GM18870 (cell line): ENCODE data around the gene ORMDL2.
A peak's percentile ranks its signal among the peaks of the same experiment; 100 is the strongest.

ENCODE experiments used
- ATAC-seq: cut with Tn5 transposase; IDR thresholded peaks from one replicate; pipeline ENCODE4 v1.9.1; 2021; ENCODE audit warnings: moderate library complexity; ENCODE audit not compliant: unreplicated experiment

The ORMDL2 gene, protein sequence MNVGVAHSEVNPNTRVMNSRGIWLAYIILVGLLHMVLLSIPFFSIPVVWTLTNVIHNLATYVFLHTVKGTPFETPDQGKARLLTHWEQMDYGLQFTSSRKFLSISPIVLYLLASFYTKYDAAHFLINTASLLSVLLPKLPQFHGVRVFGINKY

DNA sequence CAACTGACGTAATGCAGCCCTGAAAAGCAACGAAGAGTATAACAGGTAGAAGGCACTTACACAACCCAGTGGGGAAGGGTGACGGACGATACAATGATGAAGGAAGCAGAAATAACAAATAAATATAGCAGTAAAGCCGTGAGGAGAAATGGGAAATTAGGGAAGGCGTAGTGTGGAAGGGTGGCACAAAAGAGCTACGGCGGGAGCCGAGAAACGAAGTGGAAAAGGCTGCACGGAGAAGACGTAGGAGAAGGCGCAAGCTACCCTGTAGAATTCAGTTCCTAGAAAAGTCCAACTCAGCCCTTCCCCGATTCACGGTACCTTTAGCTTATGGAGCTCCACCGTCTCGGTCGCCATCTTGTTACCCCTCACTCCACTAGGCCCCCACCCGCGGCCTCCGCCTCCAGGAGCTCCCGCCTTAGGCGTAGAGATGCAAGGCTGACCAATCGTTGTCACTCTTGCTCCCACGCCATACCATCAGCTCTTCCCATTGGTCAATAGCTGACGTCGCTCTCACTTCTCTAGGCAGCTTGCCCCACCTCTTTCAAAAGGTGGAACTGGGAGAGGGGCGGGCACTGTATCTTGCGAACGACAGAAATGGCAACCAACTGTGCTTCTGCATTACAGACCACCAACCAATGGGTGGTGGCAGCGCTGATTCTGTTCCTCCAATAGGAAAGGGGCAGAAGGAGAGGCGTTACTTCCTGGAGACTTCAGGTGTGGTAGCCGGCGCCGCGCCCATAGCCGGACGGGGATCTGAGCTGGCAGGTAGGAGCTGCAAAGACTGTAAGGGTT is at the start of gene ORMDL2, which contains the start of gene SARNP:
Gene ORMDL2, plus strand, starts transcription at position 697 of the 795 bp plus-strand sequence. CDS start 959 bp downstream, outside the sequence.
Gene SARNP, minus strand, starts transcription at position 380 of the 795 bp plus-strand sequence. Its CDS starts 23 bp downstream, at position 357.
- ATAC-seq = peak; percentile 98

DNA sequence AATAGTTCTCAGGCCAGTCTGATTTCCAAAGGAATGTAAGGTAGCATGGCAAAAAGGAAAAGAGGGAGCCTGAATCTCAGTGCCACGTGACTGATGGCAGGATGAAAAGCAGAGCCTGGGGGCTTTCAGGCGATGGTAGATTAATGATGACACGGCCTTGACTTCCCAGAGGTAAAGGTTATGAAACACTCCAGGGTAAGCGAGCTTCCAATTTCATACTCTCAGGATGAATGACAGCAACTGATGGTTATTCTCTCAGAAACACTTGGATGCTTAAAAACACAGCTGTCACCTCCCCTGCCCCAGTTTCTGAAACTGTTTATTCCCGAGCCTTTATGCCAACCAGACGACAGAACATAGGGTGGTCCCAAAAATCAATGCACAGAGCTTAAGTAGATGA is 46.1 kb upstream of the ORMDL2 start:
- no peak for ATAC-seq

DNA sequence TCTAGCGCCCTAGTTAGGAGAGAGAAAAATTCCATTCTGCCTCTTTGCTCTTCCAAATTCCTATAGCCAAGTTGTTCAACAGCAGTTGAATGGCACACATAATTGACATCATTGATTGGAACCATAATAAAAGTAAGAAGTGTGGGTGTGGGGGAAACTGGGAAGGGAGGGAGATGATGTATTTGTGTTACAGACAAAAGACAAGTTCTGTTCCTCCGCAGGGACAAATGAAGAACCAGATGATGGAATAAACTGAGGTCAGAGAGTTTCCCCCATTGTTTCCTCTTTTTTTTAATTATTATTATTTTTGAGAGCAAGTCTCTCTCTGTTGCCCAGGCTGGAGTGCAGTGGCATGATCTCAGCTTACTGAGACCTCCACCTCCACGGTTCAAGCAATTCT is 40.0 kb upstream of the ORMDL2 start:
- ATAC-seq = no peak

DNA sequence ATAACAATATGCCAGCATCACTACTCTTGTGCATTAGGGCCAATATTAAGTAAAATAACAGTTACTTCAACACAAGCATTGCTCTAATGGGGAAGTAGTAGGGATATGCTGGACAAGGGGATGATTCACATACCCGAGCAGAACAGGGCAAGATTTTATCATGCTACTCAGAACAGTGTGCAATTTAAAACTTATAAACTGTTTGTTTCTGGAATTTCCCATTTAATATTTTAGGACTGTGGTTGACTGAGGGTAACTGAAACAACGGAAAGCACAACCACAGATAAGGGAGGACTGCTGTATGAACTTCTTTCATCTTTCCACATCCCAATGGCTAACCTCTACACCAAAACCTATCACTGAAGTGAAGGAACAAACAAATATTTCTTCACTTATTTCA is 37.2 kb upstream of the ORMDL2 start:
- ATAC-seq = no peak

DNA sequence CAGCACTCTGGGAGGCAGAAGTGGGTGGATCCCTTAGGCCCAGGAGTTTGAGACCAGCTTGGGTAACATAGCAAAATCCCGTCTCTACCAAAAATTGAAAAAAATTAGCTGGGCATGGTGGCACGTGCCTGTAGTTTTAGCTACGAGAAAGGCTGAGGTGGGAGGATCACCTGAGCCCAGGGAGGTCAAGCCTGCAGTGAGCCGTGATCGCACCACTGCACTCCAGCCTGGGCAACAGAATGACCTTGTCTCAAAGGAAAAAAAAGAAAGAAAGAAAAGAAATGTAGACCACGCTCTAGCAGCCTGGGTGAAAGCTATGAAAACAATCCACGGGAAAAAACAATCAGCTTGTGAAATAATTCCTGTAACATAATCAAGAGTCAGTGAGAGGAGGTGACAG is 29.3 kb upstream of the ORMDL2 start:
- ATAC-seq = no peak

DNA sequence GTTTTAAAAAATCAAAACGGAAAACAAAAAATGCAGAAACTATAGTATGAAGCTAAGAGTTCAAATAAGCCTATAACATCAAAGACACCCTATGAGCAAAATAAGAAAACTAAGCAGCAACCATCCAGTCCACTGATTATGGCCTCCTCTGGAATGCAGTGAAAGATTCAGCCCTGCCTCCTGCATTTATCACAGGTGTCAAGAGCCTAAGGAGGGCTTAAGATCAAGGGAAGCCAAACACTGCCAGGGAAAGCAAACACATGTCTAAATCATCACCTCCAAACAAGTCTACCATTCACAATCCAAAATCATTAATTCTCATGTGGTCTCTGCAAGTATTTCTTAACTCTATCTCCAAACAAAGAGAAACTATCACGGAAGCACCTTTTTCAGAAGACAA is 28.7 kb upstream of the ORMDL2 start:
- no peak for ATAC-seq

DNA sequence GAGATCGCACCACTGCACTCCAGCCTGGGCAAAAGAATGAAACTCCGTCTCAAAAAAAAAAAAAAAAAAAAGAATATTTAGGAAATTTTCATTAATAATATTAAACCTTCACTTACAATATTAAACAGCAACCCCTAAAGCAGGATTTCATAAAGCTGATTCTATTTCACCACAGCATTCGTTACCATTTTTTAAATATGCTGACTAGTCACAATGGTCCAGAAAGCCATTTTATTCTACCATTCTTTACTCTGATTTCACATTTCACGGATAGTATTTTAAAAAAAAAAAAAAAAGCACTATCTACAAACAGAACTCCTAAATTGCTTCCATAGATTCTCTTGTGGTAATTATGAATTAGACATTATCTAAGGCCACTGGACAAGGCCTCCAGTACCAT is 27.9 kb upstream of the ORMDL2 start:
- no peak for ATAC-seq

DNA sequence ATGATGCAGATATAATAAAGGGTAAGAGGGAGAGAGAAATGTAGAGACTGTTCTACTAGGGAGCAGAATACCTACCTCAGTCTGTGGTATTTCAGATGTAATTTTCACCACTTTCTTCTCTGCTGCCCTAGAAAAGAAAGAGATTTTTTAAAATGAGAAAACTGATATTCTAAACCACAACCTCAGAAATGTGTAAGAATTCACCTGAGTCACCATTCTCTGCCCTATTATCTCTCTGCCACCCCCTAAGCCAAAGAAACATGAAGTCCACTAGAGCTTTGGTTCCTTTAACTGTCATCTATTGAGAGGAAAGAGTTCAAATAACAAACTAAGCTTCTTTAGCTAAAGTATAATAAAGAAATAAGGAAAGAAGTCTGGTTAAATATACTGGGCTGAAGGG is 21.9 kb upstream of the ORMDL2 start:
- ATAC-seq = no peak

DNA sequence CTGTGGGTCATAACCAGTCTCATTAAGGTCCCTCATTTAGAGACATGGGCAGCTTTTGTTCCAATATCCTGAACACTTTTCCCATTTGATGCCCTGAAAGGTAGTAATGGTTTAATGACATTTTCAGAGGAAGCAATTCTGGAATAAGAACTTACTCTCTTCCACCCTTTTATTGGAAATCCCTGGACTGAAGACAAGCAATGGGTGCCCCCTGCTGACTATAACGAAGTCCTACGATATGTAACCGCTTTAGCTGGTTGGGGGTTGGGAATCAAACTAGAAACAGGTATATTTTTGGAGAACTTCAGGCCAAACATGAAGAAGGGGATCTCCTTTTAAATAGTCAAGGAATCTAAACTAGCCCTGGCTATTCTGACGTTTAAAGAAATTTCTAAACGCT is 20.8 kb upstream of the ORMDL2 start:
- no peak for ATAC-seq

DNA sequence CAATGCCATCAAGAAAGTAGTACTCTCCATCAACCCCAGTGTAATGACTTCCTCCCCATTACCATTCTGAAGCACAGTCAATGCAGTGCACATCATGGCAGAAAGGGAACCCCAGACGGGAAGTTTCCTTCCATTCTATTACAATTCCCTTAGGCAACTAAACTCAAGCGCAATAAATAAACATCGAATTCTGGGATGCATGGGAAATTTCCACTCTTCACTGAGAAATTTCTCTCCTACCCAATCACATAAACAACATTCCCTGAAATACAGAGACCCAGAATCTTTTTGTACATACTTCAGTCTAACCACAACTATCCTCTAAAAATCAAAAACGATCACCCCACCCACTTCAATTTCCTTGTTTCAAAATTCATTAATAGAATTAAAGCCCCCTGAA is 20.3 kb upstream of the ORMDL2 start:
- ATAC-seq = no peak

DNA sequence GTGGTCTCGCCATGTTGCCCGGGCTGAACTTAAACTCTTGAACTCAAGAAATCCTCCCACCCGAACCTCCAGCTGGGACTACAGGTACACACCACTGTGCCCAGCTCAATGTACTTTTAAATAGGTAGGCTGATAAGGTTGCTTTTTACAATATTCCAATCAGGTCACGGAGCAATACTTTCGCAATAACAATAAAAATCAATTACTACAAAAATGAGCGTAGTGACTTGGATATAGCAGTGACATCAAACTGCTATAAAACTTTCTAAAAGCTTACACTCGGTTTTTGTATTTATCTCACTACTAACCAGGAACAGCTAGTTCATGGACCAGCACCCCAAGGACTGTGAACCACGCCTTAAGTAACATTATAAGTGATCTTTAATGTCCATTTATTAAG is 10.9 kb upstream of the ORMDL2 start:
- no peak for ATAC-seq

DNA sequence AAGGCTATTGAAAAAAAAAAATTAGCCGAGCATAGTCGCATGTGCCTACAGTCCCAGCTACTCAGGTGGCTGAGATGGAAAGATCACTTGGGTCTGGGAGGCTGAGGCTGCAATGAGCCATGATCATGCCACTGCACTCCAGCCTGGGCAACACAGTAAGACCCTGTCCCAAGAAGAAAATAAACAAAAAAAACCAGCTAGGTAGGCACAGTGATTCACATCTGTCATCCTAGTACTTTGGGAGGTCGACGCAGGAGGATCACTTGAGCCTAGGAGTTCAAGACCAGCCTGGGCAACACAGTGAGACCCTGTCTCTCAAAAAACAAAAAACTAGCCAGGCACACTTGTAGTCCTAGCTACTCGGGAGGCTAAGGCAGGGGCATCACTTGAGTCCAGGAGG is 8.6 kb upstream of the ORMDL2 start:
- ATAC-seq = no peak

DNA sequence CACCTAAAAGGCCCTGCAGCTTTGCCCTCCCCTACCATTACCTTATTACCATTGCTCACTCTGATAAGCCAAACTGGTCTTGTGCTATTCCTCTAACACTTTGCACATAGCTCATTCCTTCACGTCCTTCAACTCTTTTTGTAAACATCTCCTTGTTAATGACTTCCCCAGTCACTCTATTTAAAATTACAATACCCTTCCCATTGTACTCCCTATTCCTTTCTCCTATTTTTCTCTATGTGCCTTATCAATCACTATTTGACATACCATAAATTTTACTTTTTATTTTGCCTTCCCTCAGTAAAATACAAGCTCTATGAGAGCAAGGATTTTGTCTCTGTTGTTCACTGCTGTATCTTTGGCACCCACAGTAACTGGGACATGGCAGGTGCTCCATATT is 5.8 kb upstream of the ORMDL2 start:
- ATAC-seq = no peak

DNA sequence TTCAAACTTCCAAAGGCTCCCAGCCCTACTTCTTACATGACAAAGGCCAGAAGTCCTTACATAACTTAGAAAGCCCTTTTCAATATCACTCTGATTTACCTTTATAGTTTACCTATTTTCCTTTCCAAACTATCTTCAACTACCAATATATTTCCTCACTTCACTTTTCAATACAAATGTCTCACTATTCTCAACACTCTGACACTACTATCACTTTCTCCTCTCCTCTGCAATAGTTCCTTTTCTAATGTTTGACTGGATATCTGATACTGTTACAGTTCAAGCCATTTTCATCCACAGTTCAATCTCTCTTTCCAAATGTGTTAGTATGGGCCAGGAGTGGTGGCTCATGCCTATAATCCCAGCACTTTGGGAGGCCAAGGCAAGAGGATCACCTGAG is 3.6 kb upstream of the ORMDL2 start:
- no peak for ATAC-seq

DNA sequence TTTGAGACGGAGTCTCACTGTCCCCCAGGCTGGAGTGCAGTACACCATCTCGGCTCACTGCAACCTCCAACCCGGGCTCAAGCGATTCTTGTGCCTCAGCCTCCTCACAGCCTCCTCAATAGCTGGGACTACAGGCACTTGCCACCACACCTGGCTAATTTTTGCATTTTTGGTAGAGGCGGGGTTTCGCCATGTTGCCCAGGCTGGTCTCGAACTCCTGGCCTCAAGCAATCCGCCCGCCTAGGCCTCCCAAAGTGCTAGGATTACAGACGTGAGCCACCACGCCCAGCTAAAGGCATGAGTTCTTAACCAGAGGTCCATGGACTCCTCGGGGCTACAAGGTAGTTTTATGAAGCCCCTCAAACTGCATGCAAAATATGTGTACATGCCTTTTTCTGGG is 2.4 kb upstream of the ORMDL2 start:
- ATAC-seq = no peak

DNA sequence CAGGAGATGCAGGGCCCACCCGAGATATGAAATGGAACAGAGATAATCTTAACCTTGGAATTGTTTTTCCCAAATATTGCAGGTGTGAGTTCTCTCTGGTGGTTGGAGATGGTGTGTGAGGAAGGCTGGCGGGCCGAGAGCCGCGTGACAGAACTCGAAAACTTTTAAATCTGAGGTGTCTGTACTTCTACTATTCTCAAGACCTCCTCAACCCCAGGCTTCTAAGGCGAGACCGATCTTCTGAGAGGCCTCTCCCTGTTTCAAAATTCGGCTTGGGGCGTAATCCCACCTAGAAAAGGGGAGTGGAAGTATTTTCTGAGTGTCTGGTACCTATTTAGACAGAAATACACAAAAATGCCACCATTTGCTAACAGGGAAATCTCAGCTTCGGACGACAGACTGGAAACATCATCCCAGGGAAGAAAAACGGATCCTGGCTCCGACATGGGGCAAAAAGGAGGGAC is 928 bp upstream of the ORMDL2 start:
- no peak for ATAC-seq

DNA sequence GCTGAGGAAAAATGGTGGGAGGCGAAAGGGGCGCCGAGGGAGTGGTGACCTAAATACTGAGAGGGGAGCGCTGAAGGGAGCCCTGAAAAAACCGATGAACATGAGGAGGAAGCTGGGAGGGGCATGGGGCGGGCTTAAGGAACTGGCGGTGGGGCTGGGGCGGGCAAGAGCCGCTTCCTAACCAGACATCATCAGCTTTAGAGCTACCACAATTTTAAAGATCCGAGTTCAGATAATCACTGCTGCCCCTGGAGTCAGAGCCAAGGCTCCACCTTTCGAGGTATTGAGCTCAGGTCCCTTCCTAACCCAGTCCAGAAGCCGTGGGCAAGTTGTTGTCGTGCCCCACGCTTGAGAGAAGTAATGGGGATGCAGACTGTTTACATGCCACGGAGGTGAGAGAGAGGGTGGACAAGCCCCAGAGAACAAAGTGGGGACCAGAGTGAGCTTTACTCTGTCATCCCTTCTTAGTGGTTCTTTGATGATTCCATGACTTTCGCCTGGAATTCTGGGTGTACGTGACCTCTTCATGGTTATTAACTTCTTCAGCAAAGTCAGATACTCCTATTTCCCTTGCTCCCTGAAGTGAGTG is 393 bp downstream of the ORMDL2 start:
- peak; percentile 1 for ATAC-seq

DNA sequence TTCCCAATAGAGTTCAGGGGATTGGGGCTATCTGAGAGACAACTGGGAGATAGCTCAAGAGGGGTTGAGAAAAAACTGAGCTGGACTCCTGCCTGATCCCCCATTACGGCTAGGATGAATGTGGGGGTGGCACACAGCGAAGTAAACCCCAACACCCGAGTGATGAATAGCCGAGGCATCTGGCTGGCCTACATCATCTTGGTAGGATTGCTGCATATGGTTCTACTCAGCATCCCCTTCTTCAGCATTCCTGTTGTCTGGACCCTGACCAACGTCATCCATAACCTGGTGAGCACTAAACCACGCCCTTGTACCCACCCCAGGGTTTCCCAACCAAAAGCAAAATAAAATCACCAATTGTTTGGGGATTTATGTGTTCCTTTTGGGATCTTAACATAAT is 1.0 kb downstream of the ORMDL2 start:
- no peak for ATAC-seq

DNA sequence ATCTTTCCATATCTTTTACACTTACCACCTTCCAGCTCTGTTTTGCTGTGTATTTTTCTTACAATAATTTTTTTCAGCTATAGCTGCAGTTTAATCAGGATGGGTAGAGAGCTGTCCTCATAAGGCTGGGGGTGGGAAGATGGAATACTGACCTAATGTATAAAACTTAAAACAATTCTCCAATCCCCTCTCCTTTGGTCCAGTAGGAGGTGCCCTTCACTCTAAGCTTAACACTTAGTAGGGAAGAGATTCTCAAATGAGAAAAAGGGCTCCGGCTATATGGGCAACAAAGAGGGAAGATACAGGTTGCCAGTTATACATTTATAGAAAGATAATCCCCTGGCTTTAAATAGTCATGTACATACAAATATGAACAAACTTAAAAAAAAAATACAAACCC is 2.8 kb downstream of the ORMDL2 start:
- no peak for ATAC-seq

DNA sequence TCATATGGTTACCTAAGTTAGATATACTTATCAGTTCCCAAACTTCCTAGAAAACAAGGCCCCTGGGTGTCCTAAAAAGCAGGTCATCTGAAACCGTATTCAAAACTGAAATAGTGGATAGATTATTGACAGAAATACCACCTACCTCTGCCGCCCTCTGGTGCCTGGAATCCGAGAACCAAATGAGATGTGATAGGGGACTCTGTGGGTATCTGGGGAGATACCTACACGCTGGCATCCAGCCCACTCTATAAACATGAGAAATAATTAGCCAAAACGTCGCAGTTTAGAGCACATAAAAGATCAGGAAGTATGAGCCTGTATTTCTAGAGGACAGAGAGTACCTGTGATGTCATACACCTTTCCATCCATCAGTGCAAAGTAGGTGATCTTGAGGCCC is 4.4 kb downstream of the ORMDL2 start:
- ATAC-seq = no peak

DNA sequence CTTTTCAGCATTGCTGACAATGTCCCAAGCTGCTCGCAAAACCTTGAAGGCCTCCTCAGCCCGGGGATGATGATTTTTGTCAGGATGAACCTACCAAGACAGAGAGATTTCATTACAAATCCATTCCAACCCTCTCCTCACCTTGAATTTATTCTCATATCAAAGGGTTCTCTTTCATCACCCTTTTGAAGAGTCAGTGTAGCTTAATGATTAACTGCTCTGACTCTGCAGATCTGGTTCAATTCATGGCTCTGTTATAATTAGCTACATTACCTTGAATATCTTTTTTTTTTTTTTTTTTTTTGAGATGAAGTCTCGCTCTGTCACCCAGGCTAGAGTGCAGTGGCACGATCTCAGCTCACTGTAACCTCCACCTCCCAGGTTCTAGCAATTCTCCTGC is 5.6 kb downstream of the ORMDL2 start:
- no peak for ATAC-seq

DNA sequence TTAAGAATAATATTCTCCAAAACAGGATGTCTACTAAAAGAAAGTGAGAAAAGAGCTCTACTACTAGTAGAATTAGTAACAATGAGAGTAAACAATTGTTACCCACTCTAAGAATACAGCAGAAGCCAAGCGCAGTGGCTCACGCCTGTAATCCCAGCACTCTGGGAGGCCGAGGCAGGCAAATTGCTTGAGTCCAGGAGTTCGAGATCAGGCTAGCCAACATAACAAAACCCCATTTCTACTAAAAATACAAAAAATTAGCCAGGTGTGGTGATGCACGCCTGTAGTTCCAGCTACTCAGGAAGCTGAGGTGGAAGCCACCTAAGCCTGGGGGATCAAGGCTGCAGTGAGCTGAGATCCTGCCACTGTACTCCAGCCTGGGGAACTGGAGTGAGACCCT is 6.9 kb downstream of the ORMDL2 start:
- no peak for ATAC-seq
